ENCODE measurements around the gene HSD17B2. TPM values are rescaled to one million over a fixed set of nuclear protein-coding genes. Genes with fewer than 3 reads are reported as not detected.

HSD17B2 gene
- total and polyA plus RNA-seq, 9 donors: 0.15 to 2.9 (median 0.56) TPM

- no peaks in the 10 kb centered on the region for H3K36me3 ChIP-seq (ENCODE audit: control insufficient read depth, insufficient read depth, low read length)
- H3K4me1 ChIP-seq (ENCODE audit: control insufficient read depth, insufficient read depth, low read length): no peaks in the 10 kb centered on the region
- H3K27ac ChIP-seq (ENCODE audit: low read length): no peak overlapping the region
- no peak overlapping the region for H3K4me3 ChIP-seq (ENCODE audit: low read length)
- H3K27me3 ChIP-seq (ENCODE audit: control insufficient read depth, insufficient read depth, low read length): peaks cover 4% of the 10 kb centered on the region
- WGBS (ENCODE audit: insufficient coverage): 40% methylated on average over 1 of the region's 1 CpG
- peak; percentile 5 for DNase-seq
- no peaks in the 10 kb centered on the region for H3K9me3 ChIP-seq (replicated peaks; ENCODE audit: control insufficient read depth, low read depth, low read length)
These were observed 37.3 kb downstream of the HSD17B2 start for GRCh38 chr16:82072313-82072712.

GRCh38 chr16:82074019-82074558 is 39.0 kb downstream of the HSD17B2 start:
- Histone ChIP-seq H3K27ac (ENCODE audit: low read length) (no peak overlapping the region), H3K27me3 (ENCODE audit: control insufficient read depth, insufficient read depth, low read length) (peaks cover 4% of the 10 kb centered on the region), H3K4me1 (ENCODE audit: control insufficient read depth, insufficient read depth, low read length) (no peaks in the 10 kb centered on the region), H3K4me3 (ENCODE audit: low read length) (no peak overlapping the region), H3K36me3 (ENCODE audit: control insufficient read depth, insufficient read depth, low read length) (no peaks in the 10 kb centered on the region), H3K9me3 (replicated peaks; ENCODE audit: control insufficient read depth, low read depth, low read length) (no peaks in the 10 kb centered on the region)
- WGBS (ENCODE audit: insufficient coverage): 89% methylated on average over 1 of the region's 4 CpGs
- no peak for DNase-seq

- Histone ChIP-seq H3K4me1 (ENCODE audit: control insufficient read depth, insufficient read depth, low read length) (no peaks in the 10 kb centered on the region), H3K36me3 (ENCODE audit: control insufficient read depth, insufficient read depth, low read length) (no peaks in the 10 kb centered on the region), H3K9me3 (replicated peaks; ENCODE audit: control insufficient read depth, low read depth, low read length) (no peaks in the 10 kb centered on the region), H3K4me3 (ENCODE audit: low read length) (no peak overlapping the region), H3K27ac (ENCODE audit: low read length) (no peak overlapping the region), H3K27me3 (ENCODE audit: control insufficient read depth, insufficient read depth, low read length) (no peaks in the 10 kb centered on the region)
- DNase-seq: no peak
- no CpG with 5 or more reads among the region's 1 CpG for WGBS (ENCODE audit: insufficient coverage)
These were observed 43.1 kb downstream of the HSD17B2 start for GRCh38 chr16:82078125-82078524.

DNA sequence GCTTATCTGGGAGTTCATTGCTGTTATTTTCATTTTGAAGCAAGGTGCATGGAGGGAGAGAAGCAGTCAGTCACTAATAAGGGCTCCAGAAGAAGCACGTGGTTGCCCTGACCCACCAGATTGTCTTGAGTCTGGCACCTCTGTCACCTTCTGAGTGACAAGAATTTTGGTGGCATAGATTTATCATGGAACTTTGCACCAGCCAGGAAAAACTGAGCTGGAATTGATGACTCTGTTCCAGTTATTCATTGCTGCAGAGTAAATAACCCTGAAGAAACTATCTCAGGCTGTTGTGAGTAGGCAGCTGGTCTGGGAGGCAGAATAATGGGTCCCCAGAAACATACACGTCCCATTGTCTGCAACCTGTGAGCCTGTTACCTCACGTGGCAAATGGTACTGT is 44.8 kb downstream of the HSD17B2 start:
- no peak for DNase-seq
- no peak overlapping the region for H3K4me3 ChIP-seq (ENCODE audit: low read length)
- no peaks in the 10 kb centered on the region for H3K4me1 ChIP-seq (ENCODE audit: control insufficient read depth, insufficient read depth, low read length)
- H3K9me3 ChIP-seq (replicated peaks; ENCODE audit: control insufficient read depth, low read depth, low read length): no peaks in the 10 kb centered on the region
- H3K27ac ChIP-seq (ENCODE audit: low read length): no peak overlapping the region
- no peaks in the 10 kb centered on the region for H3K36me3 ChIP-seq (ENCODE audit: control insufficient read depth, insufficient read depth, low read length)
- 78% methylated on average over 3 of the region's 3 CpGs for WGBS (ENCODE audit: insufficient coverage)
- no peaks in the 10 kb centered on the region for H3K27me3 ChIP-seq (ENCODE audit: control insufficient read depth, insufficient read depth, low read length)

- Histone ChIP-seq H3K27me3 (ENCODE audit: control insufficient read depth, insufficient read depth, low read length) (no peaks in the 10 kb centered on the region), H3K27ac (ENCODE audit: low read length) (no peak overlapping the region), H3K36me3 (ENCODE audit: control insufficient read depth, insufficient read depth, low read length) (no peaks in the 10 kb centered on the region), H3K4me1 (ENCODE audit: control insufficient read depth, insufficient read depth, low read length) (no peaks in the 10 kb centered on the region), H3K9me3 (replicated peaks; ENCODE audit: control insufficient read depth, low read depth, low read length) (no peaks in the 10 kb centered on the region), H3K4me3 (ENCODE audit: low read length) (no peak overlapping the region)
- WGBS (ENCODE audit: insufficient coverage): 71% methylated on average over 1 of the region's 3 CpGs
- DNase-seq: no peak
These were observed 46.2 kb downstream of the HSD17B2 start for GRCh38 chr16:82081264-82081663.

DNA sequence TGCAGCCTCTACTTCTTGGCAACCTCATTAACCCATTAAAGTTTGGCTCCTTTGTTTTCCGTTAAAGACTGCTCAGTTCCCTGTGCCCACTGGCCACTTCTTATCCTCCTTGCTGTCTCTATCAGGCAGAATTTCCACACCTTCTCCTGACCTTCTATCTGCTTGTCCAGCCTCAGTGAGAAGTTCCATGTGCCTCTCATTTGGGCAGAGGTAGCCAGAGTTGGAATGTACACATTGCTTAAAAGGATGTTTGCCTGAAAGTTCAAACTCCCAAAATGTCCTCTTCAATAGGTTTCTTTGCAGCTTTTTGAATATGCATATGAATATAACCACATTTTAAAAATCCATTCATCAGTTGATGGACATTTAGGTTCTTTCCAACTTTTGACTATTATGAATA is 47.0 kb downstream of the HSD17B2 start:
- 90% methylated on average over 1 of the region's 1 CpG for WGBS (ENCODE audit: insufficient coverage)

DNA sequence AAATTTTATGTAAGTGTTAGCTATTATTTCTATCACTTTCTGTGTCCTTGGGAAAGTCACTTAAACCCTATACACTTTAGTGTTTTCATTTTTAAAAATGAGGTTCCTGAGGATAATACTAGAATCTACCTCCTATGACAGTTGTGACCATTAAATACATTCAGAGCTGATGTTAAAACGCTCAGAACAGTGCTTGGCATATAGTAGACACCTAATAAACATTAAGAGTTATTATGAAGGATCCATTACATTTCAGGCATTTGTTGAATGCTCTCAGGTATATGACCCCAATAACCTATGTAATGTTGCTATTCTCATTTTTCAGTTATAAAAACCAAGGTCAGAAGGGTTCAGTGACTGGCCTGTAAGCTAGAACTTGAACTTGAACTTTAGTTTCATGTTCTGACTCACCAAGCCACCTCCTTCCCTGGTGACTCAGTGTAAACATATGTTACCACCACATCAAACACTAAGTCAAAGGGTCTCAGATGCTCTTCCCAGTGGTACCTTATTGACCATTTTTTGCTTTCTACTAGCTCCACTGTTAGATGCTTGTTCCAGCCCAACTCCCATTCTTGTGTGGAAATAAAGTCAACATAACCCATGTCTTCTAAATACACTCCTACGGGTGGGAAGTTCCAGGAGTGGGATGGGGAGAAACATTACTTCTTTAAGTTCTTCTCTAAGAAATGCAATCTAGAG is 47.6 kb downstream of the HSD17B2 start:
- H3K36me3 ChIP-seq (ENCODE audit: control insufficient read depth, insufficient read depth, low read length): no peaks in the 10 kb centered on the region
- no CpG with 5 or more reads among the region's 2 CpGs for WGBS (ENCODE audit: insufficient coverage)
- H3K4me1 ChIP-seq (ENCODE audit: control insufficient read depth, insufficient read depth, low read length): no peaks in the 10 kb centered on the region
- no peak for DNase-seq
- H3K27me3 ChIP-seq (ENCODE audit: control insufficient read depth, insufficient read depth, low read length): no peaks in the 10 kb centered on the region
- no peak overlapping the region for H3K4me3 ChIP-seq (ENCODE audit: low read length)
- H3K27ac ChIP-seq (ENCODE audit: low read length): no peak overlapping the region
- H3K9me3 ChIP-seq (replicated peaks; ENCODE audit: control insufficient read depth, low read depth, low read length): no peaks in the 10 kb centered on the region

More for the DNA sequence above, 47.0 kb downstream of the HSD17B2 start:
- Histone ChIP-seq H3K27me3 (ENCODE audit: control insufficient read depth, insufficient read depth, low read length) (no peaks in the 10 kb centered on the region), H3K27ac (ENCODE audit: low read length) (no peak overlapping the region), H3K4me1 (ENCODE audit: control insufficient read depth, insufficient read depth, low read length) (no peaks in the 10 kb centered on the region), H3K4me3 (ENCODE audit: low read length) (no peak overlapping the region), H3K36me3 (ENCODE audit: control insufficient read depth, insufficient read depth, low read length) (no peaks in the 10 kb centered on the region), H3K9me3 (replicated peaks; ENCODE audit: control insufficient read depth, low read depth, low read length) (no peaks in the 10 kb centered on the region)
- no peak for DNase-seq

- 81% methylated on average over 4 of the region's 6 CpGs for WGBS (ENCODE audit: insufficient coverage)
- H3K27ac ChIP-seq (ENCODE audit: low read length): no peak overlapping the region
These were observed 48.8 kb downstream of the HSD17B2 start for GRCh38 chr16:82083710-82084353.

GRCh38 chr16:82085011-82085779 is 50.1 kb downstream of the HSD17B2 start:
- no peaks in the 10 kb centered on the region for H3K9me3 ChIP-seq (replicated peaks; ENCODE audit: control insufficient read depth, low read depth, low read length)
- no peak for DNase-seq
- no peaks in the 10 kb centered on the region for H3K4me1 ChIP-seq (ENCODE audit: control insufficient read depth, insufficient read depth, low read length)
- H3K36me3 ChIP-seq (ENCODE audit: control insufficient read depth, insufficient read depth, low read length): no peaks in the 10 kb centered on the region
- H3K27me3 ChIP-seq (ENCODE audit: control insufficient read depth, insufficient read depth, low read length): no peaks in the 10 kb centered on the region
- WGBS (ENCODE audit: insufficient coverage): 80% methylated on average over 1 of the region's 2 CpGs
- no peak overlapping the region for H3K27ac ChIP-seq (ENCODE audit: low read length)
- H3K4me3 ChIP-seq (ENCODE audit: low read length): no peak overlapping the region

More at GRCh38 chr16:82083710-82084353, 48.8 kb downstream of the HSD17B2 start:
- H3K27me3 ChIP-seq (ENCODE audit: control insufficient read depth, insufficient read depth, low read length): no peaks in the 10 kb centered on the region
- no peak for DNase-seq
- H3K4me1 ChIP-seq (ENCODE audit: control insufficient read depth, insufficient read depth, low read length): no peaks in the 10 kb centered on the region
- no peak overlapping the region for H3K4me3 ChIP-seq (ENCODE audit: low read length)
- no peaks in the 10 kb centered on the region for H3K9me3 ChIP-seq (replicated peaks; ENCODE audit: control insufficient read depth, low read depth, low read length)
- H3K36me3 ChIP-seq (ENCODE audit: control insufficient read depth, insufficient read depth, low read length): no peaks in the 10 kb centered on the region

- H3K36me3 ChIP-seq (ENCODE audit: control insufficient read depth, insufficient read depth, low read length): no peaks in the 10 kb centered on the region
- WGBS (ENCODE audit: insufficient coverage): 20% methylated on average over 1 of the region's 4 CpGs
- H3K27me3 ChIP-seq (ENCODE audit: control insufficient read depth, insufficient read depth, low read length): no peaks in the 10 kb centered on the region
- H3K4me3 ChIP-seq (ENCODE audit: low read length): no peak overlapping the region
- H3K27ac ChIP-seq (ENCODE audit: low read length): no peak overlapping the region
- H3K9me3 ChIP-seq (replicated peaks; ENCODE audit: control insufficient read depth, low read depth, low read length): no peaks in the 10 kb centered on the region
- DNase-seq: no peak
- no peaks in the 10 kb centered on the region for H3K4me1 ChIP-seq (ENCODE audit: control insufficient read depth, insufficient read depth, low read length)
These were observed 53.4 kb downstream of the HSD17B2 start for GRCh38 chr16:82088483-82088882.

Measured in muscle of leg (tissue), 11 donors.